Measurements from ENCODE around the gene UGT1A10. TPM values are rescaled to one million over a fixed set of nuclear protein-coding genes. Genes with fewer than 3 reads are reported as not detected.

UGT1A10 gene
- total and polyA plus RNA-seq, 8 donors, result 0.09 TPM; not detected in 7

DNA sequence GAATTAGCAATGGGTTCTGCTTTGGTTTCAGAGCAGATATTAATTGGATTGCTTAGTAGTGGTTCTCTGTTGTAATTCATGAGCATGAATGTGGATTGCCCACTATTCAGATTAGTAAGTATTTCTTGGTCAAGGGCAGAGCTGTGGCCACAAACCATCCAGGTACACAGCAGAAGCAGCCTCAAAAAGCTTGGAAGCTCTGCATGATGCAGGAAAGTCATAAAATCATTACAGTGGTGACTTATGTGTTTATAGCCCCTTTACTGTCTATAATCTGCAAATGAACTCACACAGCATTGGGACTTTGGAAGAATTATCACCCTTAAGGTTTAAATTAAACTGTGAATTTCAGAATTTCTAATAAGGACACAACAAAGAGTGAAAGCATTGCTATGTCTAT, 121.9 kb downstream of the UGT1A10 start:
- Histone ChIP-seq H3K4me3 (no peak overlapping the region), H3K36me3 (no peaks in the 10 kb centered on the region), H3K4me1 (no peaks in the 10 kb centered on the region), H3K27me3 (no peaks in the 10 kb centered on the region), H3K9me3 (no peaks in the 10 kb centered on the region), H3K27ac (no peak overlapping the region)
- no peak for DNase-seq
- FAIRE-seq, result no peak
- ATAC-seq, result no peak
- intact Hi-C loops (cut with DNase I), result no loop called here
- TF ChIP-seq CTCF (IDR thresholded peaks at IDR 0.05), result no peak

GRCh38 chr2:233758849-233759248, 122.6 kb downstream of the UGT1A10 start:
- Histone ChIP-seq H3K4me3 (no peak overlapping the region), H3K9me3 (no peaks in the 10 kb centered on the region), H3K27me3 (no peaks in the 10 kb centered on the region), H3K27ac (no peak overlapping the region), H3K36me3 (no peaks in the 10 kb centered on the region), H3K4me1 (no peaks in the 10 kb centered on the region)
- FAIRE-seq (no peak), DNase-seq (no peak), ATAC-seq (no peak)
- WGBS, 2 donors, result 83 to 97% methylated on average over 2 of the region's 2 CpGs
- intact Hi-C loops (cut with DNase I), result no loop called here
- no peak for TF ChIP-seq CTCF (IDR thresholded peaks at IDR 0.05)

DNA sequence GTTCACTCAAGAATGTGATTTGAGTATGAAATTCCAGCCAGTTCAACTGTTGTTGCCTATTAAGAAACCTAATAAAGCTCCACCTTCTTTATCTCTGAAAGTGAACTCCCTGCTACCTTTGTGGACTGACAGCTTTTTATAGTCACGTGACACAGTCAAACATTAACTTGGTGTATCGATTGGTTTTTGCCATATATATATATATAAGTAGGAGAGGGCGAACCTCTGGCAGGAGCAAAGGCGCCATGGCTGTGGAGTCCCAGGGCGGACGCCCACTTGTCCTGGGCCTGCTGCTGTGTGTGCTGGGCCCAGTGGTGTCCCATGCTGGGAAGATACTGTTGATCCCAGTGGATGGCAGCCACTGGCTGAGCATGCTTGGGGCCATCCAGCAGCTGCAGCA, 123.8 kb downstream of the UGT1A10 start, which contains the start of gene UGT1A1:
Gene UGT1A1 (plus strand): TSS at position 228 of the 400 bp plus-strand sequence. CDS start 18 bp downstream, at position 246.
- WGBS, 2 donors, result 65 to 66% methylated on average over 6 of the region's 6 CpGs
- TF ChIP-seq CTCF (IDR thresholded peaks at IDR 0.05), result no peak
- no peaks in the 10 kb centered on the region for H3K4me1 ChIP-seq
- H3K27me3 ChIP-seq, result no peaks in the 10 kb centered on the region
- no peaks in the 10 kb centered on the region for H3K9me3 ChIP-seq
- H3K4me3 ChIP-seq, result no peak within 1 kb of the TSS
- no peak within 1 kb of the TSS for H3K27ac ChIP-seq
- H3K36me3 ChIP-seq, result no peaks in the 10 kb centered on the region
- intact Hi-C loops (cut with DNase I), result no loop called here
- DNase-seq (no peak), FAIRE-seq (no peak), ATAC-seq (peak in 1 of 4 donors; percentile 38)

DNA sequence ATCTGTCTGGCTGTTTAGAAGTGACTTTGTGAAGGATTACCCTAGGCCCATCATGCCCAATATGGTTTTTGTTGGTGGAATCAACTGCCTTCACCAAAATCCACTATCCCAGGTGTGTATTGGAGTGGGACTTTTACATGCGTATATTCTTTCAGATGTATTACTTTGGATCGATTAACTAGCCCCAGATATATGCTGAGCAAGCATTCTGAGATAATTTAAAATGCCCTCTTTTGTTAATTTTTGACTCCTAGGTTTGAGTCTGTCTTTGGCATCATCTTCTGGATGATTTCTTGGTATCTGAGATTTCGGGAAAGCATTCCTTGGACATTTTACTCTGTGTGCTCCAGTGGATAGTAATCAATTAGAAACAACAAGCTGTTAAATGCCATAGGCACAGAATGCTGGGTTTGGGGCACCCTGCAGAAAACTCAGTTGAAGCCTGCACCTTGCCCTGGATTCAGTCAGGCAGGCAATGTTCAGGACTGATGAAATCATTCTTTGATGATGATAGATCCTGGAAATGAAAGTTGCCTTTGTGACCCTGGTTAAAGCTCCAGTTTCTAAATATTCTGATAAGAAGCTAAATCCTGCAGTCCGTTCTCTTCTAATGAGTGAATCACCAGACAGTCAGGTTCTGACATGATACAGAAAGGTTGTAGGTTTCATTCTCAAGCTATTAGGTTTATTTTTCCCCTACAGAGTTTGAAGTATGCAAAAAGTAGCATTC, 125.0 kb downstream of the UGT1A10 start:
- H3K4me3 ChIP-seq, result no peak overlapping the region
- no peaks in the 10 kb centered on the region for H3K4me1 ChIP-seq
- H3K27ac ChIP-seq, result no peak overlapping the region
- TF ChIP-seq CTCF (IDR thresholded peaks at IDR 0.05), result no peak
- H3K9me3 ChIP-seq, result no peaks in the 10 kb centered on the region
- H3K36me3 ChIP-seq, result no peaks in the 10 kb centered on the region
- no peak for FAIRE-seq
- 76 to 85% methylated on average over 4 of the region's 4 CpGs for WGBS, 2 donors
- no peaks in the 10 kb centered on the region for H3K27me3 ChIP-seq
- no peak for DNase-seq
- intact Hi-C loops (cut with DNase I), result no loop called here
- no peak for ATAC-seq

DNA sequence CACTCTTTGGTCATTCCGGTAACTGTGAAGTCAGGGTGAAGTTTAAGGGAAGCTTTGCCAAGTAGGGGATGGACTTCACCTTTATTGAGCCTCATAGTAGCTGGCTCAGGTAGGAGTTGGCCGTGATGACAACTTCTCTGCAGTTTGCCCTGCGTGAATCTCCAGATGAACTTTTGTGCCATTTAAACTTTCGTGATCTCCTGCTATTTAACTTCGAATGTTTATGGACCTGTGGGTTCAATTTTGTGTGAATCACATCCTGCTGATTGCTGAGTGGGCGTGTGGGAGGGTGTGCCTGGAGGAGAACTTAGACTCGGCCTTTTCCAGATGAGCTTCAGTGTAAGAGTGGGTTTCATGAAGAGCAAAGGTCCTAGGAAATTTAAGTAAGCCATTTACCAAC, 128.0 kb downstream of the UGT1A10 start:
- H3K9me3 ChIP-seq, result no peaks in the 10 kb centered on the region
- FAIRE-seq (no peak), ATAC-seq (no peak), DNase-seq (no peak)
- H3K27ac ChIP-seq, result no peak overlapping the region
- no peaks in the 10 kb centered on the region for H3K36me3 ChIP-seq
- H3K4me1 ChIP-seq, result no peaks in the 10 kb centered on the region
- H3K4me3 ChIP-seq, result no peak overlapping the region
- TF ChIP-seq CTCF (IDR thresholded peaks at IDR 0.05), result no peak
- no peaks in the 10 kb centered on the region for H3K27me3 ChIP-seq
- intact Hi-C loops (cut with DNase I), result no loop called here
- WGBS, 2 donors, result 51 to 69% methylated on average over 7 of the region's 7 CpGs

Measured in pancreas (tissue), 10 donors.